ENCODE results near the gene RASAL3.

RASAL3 gene

DNA sequence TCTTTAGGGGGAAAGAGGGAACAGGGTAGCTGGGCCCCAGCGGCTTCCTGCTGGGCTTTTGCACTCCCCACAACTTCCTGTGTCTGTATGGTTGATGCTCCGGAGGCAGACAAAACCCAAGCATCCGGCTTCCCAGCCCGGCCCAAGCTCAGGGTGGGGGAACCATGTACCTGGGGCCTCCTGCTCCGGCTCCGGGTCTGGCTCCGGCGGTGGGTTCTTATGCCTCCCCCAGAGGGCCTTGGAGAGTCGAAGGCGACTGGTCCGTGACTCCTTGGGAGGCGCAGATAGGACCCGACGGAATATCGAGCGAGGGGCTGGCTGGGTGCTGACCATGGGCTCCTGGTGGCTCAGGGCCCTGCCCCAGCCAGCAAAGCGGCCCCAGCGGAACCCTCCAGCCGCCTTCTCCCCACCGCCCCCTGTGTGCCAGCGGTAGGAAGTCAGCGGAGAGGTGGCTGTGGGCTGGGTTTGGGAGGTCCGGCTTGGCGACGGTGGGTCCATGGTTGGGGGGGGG lies 428 bp downstream of the RASAL3 start:
- no peaks in the 10 kb centered on the region for H3K9me3 ChIP-seq (ENCODE audit: insufficient read depth, low read length, severe bottlenecking)
- H3K4me3 ChIP-seq (ENCODE audit: low read depth in 1 of 2, low read length in 2 of 2): peak overlapping the region; percentile 83 to 95
- no peaks in the 10 kb centered on the region for H4K20me1 ChIP-seq (ENCODE audit: insufficient read depth, low read length)
- peak overlapping the region; percentile 94 for H3K27ac ChIP-seq (ENCODE audit: low read length)
- H3K79me2 ChIP-seq (ENCODE audit: insufficient read depth, low read length): peaks cover 16% of the 10 kb centered on the region
- H3K4me1 ChIP-seq (ENCODE audit: insufficient read depth, low read length): peaks cover 48% of the 10 kb centered on the region
- H3K9ac ChIP-seq (ENCODE audit: low read depth, low read length): peak overlapping the region; percentile 98
- H3K36me3 ChIP-seq (ENCODE audit: insufficient read depth, low read length): peaks cover 32% of the 10 kb centered on the region
- TF ChIP-seq CTCF (IDR thresholded peaks at IDR 0.05; ENCODE audit: borderline replicate concordance, extremely low read depth, low read length, poor library complexity, severe bottlenecking) (peak; percentile 14), EZH2 (IDR thresholded peaks at IDR 0.05; ENCODE audit: borderline replicate concordance, low read depth, low read length, severe bottlenecking) (no peak)
- DNase-seq (peak; percentile 91), ATAC-seq (ENCODE audit: insufficient read depth, low read depth) (peak; percentile 88)
- H3K4me2 ChIP-seq (ENCODE audit: insufficient read depth, low read length): peak overlapping the region; percentile 87
- H3K27me3 ChIP-seq (ENCODE audit: insufficient read depth, low read length, poor library complexity): no peaks in the 10 kb centered on the region
- H2AFZ ChIP-seq (ENCODE audit: low read depth, low read length): peak overlapping the region; percentile 88

GRCh38 chr19:15461694-15462093 lies 2.6 kb downstream of the RASAL3 start:
- H4K20me1 ChIP-seq (ENCODE audit: insufficient read depth, low read length): no peaks in the 10 kb centered on the region
- no peak for ATAC-seq (ENCODE audit: insufficient read depth, low read depth)
- H3K79me2 ChIP-seq (ENCODE audit: insufficient read depth, low read length): peaks cover 16% of the 10 kb centered on the region
- H3K36me3 ChIP-seq (ENCODE audit: insufficient read depth, low read length): peaks cover 48% of the 10 kb centered on the region
- peak overlapping the region; percentile 17; the same call in 1 of the 2 replicates for H3K27ac ChIP-seq (ENCODE audit: low read length)
- H3K4me1 ChIP-seq (ENCODE audit: insufficient read depth, low read length): peaks cover 36% of the 10 kb centered on the region
- no peak for DNase-seq
- H3K27me3 ChIP-seq (ENCODE audit: insufficient read depth, low read length, poor library complexity): no peaks in the 10 kb centered on the region
- no peak overlapping the region for H3K4me2 ChIP-seq (ENCODE audit: insufficient read depth, low read length)
- H2AFZ ChIP-seq (ENCODE audit: low read depth, low read length): no peak overlapping the region
- H3K9me3 ChIP-seq (ENCODE audit: insufficient read depth, low read length, severe bottlenecking): no peaks in the 10 kb centered on the region
- no peak overlapping the region for H3K4me3 ChIP-seq (ENCODE audit: low read depth in 1 of 2, low read length in 2 of 2)
- TF ChIP-seq EZH2 (IDR thresholded peaks at IDR 0.05; ENCODE audit: borderline replicate concordance, low read depth, low read length, severe bottlenecking) (no peak), CTCF (IDR thresholded peaks at IDR 0.05; ENCODE audit: borderline replicate concordance, extremely low read depth, low read length, poor library complexity, severe bottlenecking) (no peak)
- no peak overlapping the region for H3K9ac ChIP-seq (ENCODE audit: low read depth, low read length)

- Histone ChIP-seq H3K4me1 (ENCODE audit: insufficient read depth, low read length) (peaks cover 7% of the 10 kb centered on the region), H3K4me3 (ENCODE audit: low read depth in 1 of 2, low read length in 2 of 2) (no peak overlapping the region), H3K4me2 (ENCODE audit: insufficient read depth, low read length) (no peak overlapping the region), H4K20me1 (ENCODE audit: insufficient read depth, low read length) (0 out of 2 replicates have a peak, but pooled peaks cover 4% of the 10 kb centered on the region), H3K9me3 (ENCODE audit: insufficient read depth, low read length, severe bottlenecking) (no peaks in the 10 kb centered on the region), H3K27ac (ENCODE audit: low read length) (no peak overlapping the region), H3K27me3 (ENCODE audit: insufficient read depth, low read length, poor library complexity) (no peaks in the 10 kb centered on the region), H3K9ac (ENCODE audit: low read depth, low read length) (no peak overlapping the region), H3K36me3 (ENCODE audit: insufficient read depth, low read length) (peaks cover 80% of the 10 kb centered on the region), H3K79me2 (ENCODE audit: insufficient read depth, low read length) (peaks cover 6% of the 10 kb centered on the region; the same call in 1 of the 2 replicates), H2AFZ (ENCODE audit: low read depth, low read length) (no peak overlapping the region)
- no peak for TF ChIP-seq CTCF (IDR thresholded peaks at IDR 0.05; ENCODE audit: borderline replicate concordance, extremely low read depth, low read length, poor library complexity, severe bottlenecking)
- TF ChIP-seq EZH2 (IDR thresholded peaks at IDR 0.05; ENCODE audit: borderline replicate concordance, low read depth, low read length, severe bottlenecking): no peak
- ATAC-seq (ENCODE audit: insufficient read depth, low read depth) (no peak), DNase-seq (no peak)
Observed at GRCh38 chr19:15457701-15458484, 6.5 kb downstream of the RASAL3 start.

Data from DND-41 (cell line).